ENCODE measurements around the gene UBE3A.

Gene UBE3A

GRCh38 chr15:25406261-25406660 is 32.6 kb downstream of the UBE3A start:
- H3K27ac ChIP-seq (ENCODE audit: low read depth, low read length, poor library complexity, severe bottlenecking) = no peak overlapping the region
- no peaks in the 10 kb centered on the region for H3K27me3 ChIP-seq (ENCODE audit: insufficient read depth, low read length)
- H3K9me2 ChIP-seq (ENCODE audit: low read depth, low read length) = no peaks in the 10 kb centered on the region
- H3F3A ChIP-seq (ENCODE audit: insufficient read depth, low read length) = no peaks in the 10 kb centered on the region
- no peak overlapping the region for H3K4me3 ChIP-seq (ENCODE audit: low read depth, low read length, poor library complexity, severe bottlenecking)
- no peaks in the 10 kb centered on the region for H4K20me1 ChIP-seq (ENCODE audit: insufficient read depth, low read length)
- no peak overlapping the region for H3K9ac ChIP-seq (ENCODE audit: low read length)
- H3K4me2 ChIP-seq (ENCODE audit: low read length) = no peak overlapping the region
- peaks cover 78% of the 10 kb centered on the region for H3K36me3 ChIP-seq (ENCODE audit: insufficient read depth, low read length)
- peaks cover 61% of the 10 kb centered on the region for H3K79me2 ChIP-seq (ENCODE audit: insufficient read depth, low read length)
- TF ChIP-seq CTCF (IDR thresholded peaks at IDR 0.05; ENCODE audit: low read length) = no peak
- TF ChIP-seq EZH2 (IDR thresholded peaks at IDR 0.05; ENCODE audit: borderline replicate concordance, low read length) = no peak
- no peaks in the 10 kb centered on the region for H3K4me1 ChIP-seq (ENCODE audit: insufficient read depth, low read length, severe bottlenecking)
- no peaks in the 10 kb centered on the region for H3K9me3 ChIP-seq (ENCODE audit: low read length)
- no peak overlapping the region for H2AFZ ChIP-seq (ENCODE audit: low read length)

- H3K79me2 ChIP-seq (ENCODE audit: insufficient read depth, low read length) = peaks cover 38% of the 10 kb centered on the region
- no peak overlapping the region for H3K27ac ChIP-seq (ENCODE audit: low read depth, low read length, poor library complexity, severe bottlenecking)
- no peaks in the 10 kb centered on the region for H3F3A ChIP-seq (ENCODE audit: insufficient read depth, low read length)
- H3K4me3 ChIP-seq (ENCODE audit: low read depth, low read length, poor library complexity, severe bottlenecking) = no peak overlapping the region
- H3K4me1 ChIP-seq (ENCODE audit: insufficient read depth, low read length, severe bottlenecking) = no peaks in the 10 kb centered on the region
- H3K9me2 ChIP-seq (ENCODE audit: low read depth, low read length) = no peaks in the 10 kb centered on the region
- TF ChIP-seq CTCF (IDR thresholded peaks at IDR 0.05; ENCODE audit: low read length) (no peak), EZH2 (IDR thresholded peaks at IDR 0.05; ENCODE audit: borderline replicate concordance, low read length) (no peak)
- H3K4me2 ChIP-seq (ENCODE audit: low read length) = no peak overlapping the region
- H2AFZ ChIP-seq (ENCODE audit: low read length) = no peak overlapping the region
- no peak overlapping the region for H3K9ac ChIP-seq (ENCODE audit: low read length)
- H3K9me3 ChIP-seq (ENCODE audit: low read length) = no peaks in the 10 kb centered on the region; the same call in 1 of the 2 replicates
- H3K36me3 ChIP-seq (ENCODE audit: insufficient read depth, low read length) = peaks cover 87% of the 10 kb centered on the region
- H4K20me1 ChIP-seq (ENCODE audit: insufficient read depth, low read length) = no peaks in the 10 kb centered on the region
- no peaks in the 10 kb centered on the region for H3K27me3 ChIP-seq (ENCODE audit: insufficient read depth, low read length)
Observed at GRCh38 chr15:25403771-25404170, 35.1 kb downstream of the UBE3A start.

GRCh38 chr15:25402342-25402741 is 36.5 kb downstream of the UBE3A start:
- Histone ChIP-seq H3K79me2 (ENCODE audit: insufficient read depth, low read length) (peaks cover 24% of the 10 kb centered on the region), H3K9me2 (ENCODE audit: low read depth, low read length) (no peaks in the 10 kb centered on the region), H3K4me3 (ENCODE audit: low read depth, low read length, poor library complexity, severe bottlenecking) (no peak overlapping the region), H3K9me3 (ENCODE audit: low read length) (no peaks in the 10 kb centered on the region; the same call in 1 of the 2 replicates), H3K27ac (ENCODE audit: low read depth, low read length, poor library complexity, severe bottlenecking) (no peak overlapping the region), H3K36me3 (ENCODE audit: insufficient read depth, low read length) (peaks cover 77% of the 10 kb centered on the region), H3K4me2 (ENCODE audit: low read length) (no peak overlapping the region), H4K20me1 (ENCODE audit: insufficient read depth, low read length) (no peaks in the 10 kb centered on the region), H3K4me1 (ENCODE audit: insufficient read depth, low read length, severe bottlenecking) (no peaks in the 10 kb centered on the region), H3F3A (ENCODE audit: insufficient read depth, low read length) (no peaks in the 10 kb centered on the region), H3K9ac (ENCODE audit: low read length) (no peak overlapping the region), H3K27me3 (ENCODE audit: insufficient read depth, low read length) (no peaks in the 10 kb centered on the region), H2AFZ (ENCODE audit: low read length) (no peak overlapping the region)
- TF ChIP-seq EZH2 (IDR thresholded peaks at IDR 0.05; ENCODE audit: borderline replicate concordance, low read length) (no peak), CTCF (IDR thresholded peaks at IDR 0.05; ENCODE audit: low read length) (no peak)
